Tongue (tissue), 2 donors: ENCODE data around the gene ARHGAP9. TPM values are rescaled to one million over a fixed set of nuclear protein-coding genes. Genes with fewer than 3 reads are reported as not detected.

Experiments used
- DNase-seq: peaks from one replicate; pipeline ENCODE4 v3.0.0-alpha.2; 2015
- total RNA-seq: library from RNA; depleted of rRNA; stranded (reverse); fragments of >200 nt; gene quantifications from one replicate; pipeline ENCODE4 v1.2.3, GENCODE V29; 2014

The ARHGAP9 gene
- total RNA-seq, 1 donor from 2014 or later = 2.5 TPM

DNA sequence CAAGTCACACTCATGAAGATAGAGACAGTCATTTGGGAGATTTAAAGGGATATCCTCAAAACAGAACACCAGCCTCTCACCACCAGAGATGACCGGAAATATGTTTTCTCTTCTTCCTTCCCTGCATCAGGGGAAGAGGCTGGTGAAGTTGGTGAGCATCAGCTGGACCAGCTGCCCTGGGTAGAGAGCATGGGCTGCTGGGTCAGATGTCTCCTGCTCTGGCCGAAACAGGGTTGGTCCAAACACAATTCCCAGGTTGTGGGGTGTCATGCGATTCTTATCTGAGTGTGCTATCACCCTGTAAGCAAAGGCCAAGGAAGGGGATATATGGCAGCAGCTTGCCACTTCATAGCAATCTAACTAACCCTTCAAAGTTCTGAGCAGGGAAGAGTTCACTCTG is 7.3 kb downstream of the ARHGAP9 start:
- DNase-seq = no peak

DNA sequence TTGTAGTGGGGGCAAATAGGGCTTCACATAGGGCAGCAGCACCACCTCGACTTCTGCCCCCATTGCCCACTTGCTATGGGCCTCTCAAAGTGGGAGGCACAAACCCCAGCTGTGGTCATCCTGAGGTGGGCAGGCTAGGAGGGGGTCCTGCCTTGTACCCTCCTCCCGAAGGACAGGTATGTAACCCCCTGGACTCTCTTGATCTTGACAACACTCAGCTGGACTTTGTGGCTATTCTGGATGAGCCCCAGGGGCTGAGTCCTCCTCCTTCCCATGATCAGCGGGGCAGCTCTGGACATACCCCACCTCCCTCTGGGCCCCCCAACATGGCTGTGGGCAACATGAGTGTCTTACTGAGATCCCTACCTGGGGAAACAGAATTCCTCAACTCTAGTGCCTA is 8.0 kb downstream of the ARHGAP9 start:
- DNase-seq = no peak

DNA sequence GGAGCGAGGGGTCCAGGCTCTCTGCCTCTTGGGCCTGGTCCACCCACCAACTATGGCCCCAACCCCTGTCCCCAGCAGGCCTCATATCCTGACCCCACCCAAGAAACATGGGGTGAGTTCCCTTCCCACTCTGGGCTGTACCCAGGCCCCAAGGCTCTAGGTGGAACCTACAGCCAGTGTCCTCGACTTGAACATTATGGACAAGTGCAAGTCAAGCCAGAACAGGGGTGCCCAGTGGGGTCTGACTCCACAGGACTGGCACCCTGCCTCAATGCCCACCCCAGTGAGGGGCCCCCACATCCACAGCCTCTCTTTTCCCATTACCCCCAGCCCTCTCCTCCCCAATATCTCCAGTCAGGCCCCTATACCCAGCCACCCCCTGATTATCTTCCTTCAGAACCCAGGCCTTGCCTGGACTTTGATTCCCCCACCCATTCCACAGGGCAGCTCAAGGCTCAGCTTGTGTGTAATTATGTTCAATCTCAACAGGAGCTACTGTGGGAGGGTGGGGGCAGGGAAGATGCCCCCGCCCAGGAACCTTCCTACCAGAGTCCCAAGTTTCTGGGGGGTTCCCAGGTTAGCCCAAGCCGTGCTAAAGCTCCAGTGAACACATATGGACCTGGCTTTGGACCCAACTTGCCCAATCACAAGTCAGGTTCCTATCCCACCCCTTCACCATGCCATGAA is 8.6 kb downstream of the ARHGAP9 start:
- no peak for DNase-seq

DNA sequence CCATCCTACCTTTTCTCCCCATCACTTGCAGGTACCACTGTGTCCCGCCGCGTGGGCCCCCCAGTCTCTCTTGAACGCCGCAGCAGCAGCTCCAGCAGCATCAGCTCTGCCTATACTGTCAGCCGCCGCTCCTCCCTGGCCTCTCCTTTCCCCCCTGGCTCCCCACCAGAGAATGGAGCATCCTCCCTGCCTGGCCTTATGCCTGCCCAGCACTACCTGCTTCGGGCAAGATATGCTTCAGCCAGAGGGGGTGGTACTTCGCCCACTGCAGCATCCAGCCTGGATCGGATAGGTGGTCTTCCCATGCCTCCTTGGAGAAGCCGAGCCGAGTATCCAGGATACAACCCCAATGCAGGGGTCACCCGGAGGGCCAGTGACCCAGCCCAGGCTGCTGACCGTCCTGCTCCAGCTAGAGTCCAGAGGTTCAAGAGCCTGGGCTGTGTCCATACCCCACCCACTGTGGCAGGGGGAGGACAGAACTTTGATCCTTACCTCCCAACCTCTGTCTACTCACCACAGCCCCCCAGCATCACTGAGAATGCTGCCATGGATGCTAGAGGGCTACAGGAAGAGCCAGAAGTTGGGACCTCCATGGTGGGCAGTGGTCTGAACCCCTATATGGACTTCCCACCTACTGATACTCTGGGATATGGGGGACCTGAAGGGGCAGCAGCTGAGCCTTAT is 9.2 kb downstream of the ARHGAP9 start:
- no peak for DNase-seq

DNA sequence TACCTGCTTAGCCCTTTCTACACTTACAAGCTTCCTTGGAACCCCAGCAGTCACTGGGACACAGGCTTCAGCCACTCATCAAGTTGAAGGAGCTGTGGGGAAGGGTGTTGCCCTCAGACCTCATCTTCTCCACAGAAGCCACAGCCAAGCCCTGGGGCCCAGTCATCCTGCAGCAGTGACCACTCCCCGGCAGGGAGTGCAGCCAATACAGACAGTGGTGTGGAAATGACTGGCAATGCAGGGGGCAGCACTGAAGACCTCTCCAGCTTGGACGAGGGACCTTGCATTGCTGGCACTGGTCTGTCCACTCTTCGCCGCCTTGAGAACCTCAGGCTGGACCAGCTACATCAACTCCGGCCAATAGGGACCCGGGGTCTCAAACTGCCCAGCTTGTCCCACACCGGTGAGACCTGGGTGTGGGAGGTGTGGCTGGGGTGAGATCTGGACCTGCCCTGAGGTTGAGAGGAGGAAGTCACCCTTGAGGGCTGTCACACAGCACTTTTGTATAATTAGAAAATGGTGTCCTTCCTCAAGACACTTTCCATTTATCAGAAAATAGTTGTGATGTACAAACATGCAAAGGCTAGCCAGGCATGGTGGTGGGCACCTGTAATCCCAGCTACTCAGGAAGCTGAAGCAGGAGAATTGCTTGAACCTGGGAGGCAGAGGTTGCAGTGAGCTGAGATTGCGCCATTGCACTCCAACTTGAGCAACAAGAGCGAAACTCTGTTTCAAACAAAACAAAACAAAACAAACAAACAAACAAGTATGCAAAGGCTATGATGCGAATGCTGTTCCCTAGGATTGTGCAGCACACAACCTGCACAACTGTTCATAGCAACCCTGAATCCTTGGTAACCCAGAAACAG is 10.1 kb downstream of the ARHGAP9 start:
- no peak for DNase-seq

DNA sequence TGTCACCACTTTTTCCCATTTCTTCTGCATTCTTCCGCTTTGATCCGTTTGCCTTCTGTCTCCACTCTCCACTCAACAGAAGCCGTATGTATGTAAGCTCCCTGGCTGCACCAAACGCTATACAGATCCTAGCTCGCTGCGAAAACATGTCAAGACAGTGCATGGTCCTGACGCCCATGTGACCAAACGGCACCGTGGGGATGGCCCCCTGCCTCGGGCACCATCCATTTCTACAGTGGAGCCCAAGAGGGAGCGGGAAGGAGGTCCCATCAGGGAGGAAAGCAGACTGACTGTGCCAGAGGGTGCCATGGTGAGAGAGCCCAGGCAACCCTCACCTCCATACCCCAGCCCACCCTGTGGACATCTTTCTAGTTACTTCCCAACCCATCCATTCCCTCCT is 11.8 kb downstream of the ARHGAP9 start:
- DNase-seq = no peak

DNA sequence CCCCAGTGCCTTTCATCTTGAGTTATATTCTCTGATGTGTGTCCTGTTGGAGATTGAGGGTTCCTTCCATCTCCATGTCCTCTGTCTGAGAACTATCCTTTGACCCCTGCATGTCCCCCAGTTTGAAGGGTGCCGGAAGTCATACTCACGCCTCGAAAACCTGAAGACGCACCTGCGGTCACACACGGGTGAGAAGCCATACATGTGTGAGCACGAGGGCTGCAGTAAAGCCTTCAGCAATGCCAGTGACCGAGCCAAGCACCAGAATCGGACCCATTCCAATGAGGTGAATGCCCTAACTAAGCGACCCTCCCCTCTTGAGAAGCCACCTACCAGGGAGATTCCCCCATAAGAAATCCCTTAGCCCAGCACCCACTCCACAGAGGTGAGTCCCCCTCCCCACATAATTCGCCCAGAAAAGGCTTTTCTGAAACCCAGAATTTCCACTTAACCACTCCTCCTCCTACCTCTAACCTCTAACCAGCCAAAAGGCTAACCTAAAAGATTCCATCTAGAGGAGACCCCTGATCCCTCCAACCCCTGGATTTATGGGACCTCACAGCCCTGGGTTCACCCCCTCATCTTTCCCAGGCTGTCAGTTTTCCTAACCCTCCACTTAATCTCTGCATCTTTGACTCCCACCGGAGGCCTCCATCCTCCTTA is 12.3 kb downstream of the ARHGAP9 start:
- no peak for DNase-seq

DNA sequence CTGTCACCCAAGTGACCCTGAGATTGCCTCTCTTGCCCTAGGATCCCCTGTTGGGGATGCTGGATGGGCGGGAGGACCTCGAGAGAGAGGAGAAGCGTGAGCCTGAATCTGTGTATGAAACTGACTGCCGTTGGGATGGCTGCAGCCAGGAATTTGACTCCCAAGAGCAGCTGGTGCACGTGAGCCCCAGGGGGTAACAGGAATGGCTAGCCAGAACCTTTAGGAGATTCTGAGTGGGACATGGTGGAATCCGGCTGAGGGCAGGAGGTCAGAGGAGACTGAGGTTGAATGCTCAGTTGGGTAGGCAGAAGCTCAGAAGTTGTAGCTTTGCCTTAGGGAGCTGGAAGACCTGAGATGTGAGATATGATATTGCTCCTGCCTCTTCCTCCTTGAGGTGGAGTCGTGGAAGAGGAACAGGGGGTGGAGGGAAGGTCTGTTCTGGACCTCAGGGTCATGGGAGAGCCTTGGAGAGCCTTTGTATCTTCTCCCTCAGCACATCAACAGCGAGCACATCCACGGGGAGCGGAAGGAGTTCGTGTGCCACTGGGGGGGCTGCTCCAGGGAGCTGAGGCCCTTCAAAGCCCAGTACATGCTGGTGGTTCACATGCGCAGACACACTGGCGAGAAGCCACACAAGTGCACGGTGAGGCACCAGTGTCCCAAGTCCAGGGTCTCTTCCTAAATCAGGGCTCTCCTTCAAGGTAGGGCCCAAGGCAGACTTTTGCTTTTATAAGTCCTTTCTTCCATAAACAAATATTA is 13.7 kb downstream of the ARHGAP9 start:
- no peak for DNase-seq

DNA sequence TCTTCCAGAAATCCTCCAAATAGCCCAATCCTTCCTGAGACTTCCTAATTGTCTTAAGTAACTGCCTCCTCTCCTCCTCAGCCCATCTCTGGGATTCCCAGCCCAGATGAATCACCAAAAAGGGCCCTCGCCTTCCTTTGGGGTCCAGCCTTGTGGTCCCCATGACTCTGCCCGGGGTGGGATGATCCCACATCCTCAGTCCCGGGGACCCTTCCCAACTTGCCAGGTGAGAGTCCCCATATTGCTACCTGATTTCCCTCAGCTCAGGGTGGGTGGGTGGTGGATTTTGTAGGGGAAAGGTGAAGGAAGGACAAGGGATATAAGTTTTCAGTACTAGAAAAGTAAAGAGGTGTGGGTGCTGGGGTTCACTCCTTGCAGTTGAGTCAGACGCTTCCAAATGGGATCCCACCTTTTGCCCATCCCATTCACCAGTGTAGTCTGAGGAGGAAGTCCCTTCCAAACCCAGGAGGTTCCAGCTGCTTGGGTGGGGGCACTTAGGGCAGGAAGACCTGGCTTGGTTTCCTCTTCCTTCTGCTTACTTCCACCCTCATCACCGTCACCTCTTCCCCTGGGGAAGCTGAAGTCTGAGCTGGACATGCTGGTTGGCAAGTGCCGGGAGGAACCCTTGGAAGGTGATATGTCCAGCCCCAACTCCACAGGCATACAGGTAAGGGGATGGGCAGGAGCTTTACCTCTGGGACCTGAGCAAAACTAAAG is 14.5 kb downstream of the ARHGAP9 start:
- DNase-seq = no peak

DNA sequence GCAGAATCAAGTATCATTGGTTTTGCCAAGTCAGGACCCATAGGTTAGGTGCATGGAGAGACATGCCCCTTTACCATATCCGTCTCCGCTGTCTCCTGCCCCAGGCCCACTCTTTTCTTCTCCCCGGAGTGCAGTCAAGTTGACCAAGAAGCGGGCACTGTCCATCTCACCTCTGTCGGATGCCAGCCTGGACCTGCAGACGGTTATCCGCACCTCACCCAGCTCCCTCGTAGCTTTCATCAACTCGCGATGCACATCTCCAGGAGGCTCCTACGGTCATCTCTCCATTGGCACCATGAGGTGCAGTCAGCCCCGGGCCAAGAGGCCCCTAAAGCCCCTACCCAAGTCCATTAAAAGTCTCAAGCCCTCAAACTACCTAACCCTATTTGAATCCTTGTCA is 15.1 kb downstream of the ARHGAP9 start:
- no peak for DNase-seq

DNA sequence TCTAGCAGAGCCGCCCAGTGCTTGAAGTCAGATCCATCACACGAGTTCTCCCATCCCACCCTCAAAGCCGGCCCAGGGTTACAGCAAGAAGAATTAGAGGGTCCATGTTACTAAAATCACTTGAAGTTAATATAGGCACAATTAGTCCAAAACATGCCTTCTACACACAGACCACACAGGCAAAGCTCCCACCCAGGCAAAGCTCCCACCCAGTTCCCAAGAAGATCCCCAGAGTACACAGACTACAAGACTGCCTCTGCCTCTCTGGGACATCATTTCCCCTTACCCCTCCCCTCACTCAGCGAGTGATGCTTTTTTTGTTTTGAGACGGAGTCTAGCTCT is 16.8 kb downstream of the ARHGAP9 start:
- no peak for DNase-seq

DNA sequence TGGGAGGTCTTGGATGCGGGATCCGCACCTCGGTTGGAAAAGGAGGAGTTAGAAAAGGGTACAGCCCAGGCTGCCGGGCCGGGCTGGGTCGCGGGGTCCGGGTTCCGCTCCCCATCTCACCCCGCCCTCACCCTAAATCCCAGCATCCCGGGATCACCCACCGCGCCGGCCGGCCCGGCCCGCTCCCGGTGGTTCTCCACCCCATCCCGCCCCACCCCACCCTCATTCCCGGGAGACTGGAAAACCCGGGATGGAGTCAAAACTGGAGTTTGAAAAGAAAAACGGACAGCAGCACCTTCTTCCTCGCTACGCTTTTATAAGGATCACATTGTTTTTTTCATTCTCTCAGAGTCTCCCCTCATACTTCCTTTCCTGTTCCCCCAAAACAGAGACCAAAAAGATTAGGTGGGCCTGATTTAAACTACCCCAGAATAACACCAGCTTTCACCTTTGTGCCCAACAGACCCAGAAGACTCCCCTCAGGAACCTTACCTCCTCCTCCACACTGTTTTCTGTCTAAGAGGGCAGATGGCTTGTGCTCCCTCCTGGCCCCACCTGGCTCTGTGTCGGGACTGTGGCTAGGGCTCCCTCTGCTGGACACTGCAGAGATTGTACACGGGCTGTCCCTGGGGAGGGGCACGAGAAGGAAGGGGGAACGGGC is 17.3 kb downstream of the ARHGAP9 start:
- peak; percentile 95 for DNase-seq

DNA sequence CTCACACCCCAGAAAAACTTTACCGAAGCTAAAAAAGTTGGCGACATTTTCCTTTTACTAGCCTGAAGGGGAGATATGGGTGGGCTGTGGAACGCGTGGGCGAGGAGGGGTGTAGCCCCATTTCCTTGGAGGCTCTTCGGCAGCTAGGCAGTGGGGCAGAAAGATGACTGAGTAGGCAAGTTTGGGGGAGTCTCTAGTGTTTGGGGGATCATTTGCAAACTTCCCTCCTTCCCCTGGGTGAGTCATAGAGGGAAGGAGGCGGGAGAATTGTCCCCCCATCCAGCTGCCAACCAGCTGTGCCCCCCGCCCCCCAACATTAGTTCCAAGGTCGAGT is 17.8 kb downstream of the ARHGAP9 start:
- DNase-seq = no peak

DNA sequence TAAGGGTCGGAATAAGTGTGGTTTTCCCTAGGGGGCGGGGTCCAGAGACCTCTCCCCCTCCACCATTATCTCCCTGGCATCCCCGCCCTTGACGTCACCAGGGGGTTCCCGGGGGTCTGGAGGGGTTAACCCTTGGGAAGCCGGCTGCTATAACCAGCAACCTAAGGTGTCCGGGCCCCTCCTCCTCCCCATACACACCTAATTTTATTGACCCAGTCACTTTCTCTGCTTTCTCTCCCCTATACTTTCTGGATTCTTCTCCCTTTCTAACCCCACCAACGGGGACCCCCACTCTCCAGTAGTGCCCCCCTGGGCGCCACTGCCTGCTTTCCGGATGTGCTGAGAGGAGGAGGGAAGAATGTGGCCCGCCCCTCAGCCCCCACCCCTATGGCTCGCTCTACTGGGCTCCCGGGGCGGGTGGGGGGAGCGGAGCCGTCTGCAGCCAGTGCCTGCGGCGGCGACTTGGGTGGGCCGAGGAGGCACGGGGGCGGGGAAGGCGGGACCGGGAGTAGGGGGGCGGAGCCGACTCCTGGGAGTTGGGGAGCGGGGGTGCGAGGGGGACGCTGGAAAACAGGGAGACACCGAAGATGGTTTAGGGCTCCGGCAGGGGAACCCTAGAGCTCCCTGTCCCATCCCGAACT is 18.3 kb downstream of the ARHGAP9 start:
- peak; percentile 90 for DNase-seq

DNA sequence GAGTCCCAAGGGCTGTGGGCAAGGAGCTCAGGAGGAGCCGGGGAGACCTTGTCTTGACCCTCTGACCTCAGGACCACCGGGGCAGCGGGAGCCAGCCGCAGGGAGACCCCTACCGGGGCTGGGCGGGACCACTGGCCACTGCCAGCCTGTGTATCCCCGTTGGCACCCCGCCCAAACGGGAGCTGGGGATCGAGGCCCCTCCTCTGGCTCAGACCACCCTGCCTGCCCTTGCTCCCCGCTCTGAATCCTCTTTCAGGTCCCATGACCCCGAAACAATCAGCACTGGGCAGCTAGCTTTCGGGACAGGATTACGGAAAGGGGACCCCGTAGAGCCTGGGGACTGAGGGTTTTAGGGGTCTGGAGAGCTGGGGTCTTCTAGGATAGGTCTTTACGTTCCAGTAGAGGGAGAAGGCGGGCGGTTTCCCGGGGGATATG is 18.8 kb downstream of the ARHGAP9 start:
- DNase-seq = peak; percentile 60

DNA sequence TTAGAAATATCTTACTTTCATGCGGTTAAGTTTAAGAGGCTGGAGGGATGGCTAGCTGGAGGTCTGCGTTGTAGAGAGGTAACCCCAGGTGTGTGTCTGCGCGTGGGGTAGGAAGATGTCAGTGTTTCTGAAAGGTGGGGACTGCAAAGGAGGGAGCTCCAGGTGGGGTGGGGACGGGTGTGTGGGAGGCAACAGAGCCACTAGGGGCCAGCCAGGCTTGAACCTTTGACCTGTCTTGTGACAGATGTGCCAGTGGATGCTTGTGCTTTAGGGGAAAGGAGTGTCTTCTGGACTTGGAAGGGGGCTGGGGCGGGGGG is 19.2 kb downstream of the ARHGAP9 start:
- no peak for DNase-seq

DNA sequence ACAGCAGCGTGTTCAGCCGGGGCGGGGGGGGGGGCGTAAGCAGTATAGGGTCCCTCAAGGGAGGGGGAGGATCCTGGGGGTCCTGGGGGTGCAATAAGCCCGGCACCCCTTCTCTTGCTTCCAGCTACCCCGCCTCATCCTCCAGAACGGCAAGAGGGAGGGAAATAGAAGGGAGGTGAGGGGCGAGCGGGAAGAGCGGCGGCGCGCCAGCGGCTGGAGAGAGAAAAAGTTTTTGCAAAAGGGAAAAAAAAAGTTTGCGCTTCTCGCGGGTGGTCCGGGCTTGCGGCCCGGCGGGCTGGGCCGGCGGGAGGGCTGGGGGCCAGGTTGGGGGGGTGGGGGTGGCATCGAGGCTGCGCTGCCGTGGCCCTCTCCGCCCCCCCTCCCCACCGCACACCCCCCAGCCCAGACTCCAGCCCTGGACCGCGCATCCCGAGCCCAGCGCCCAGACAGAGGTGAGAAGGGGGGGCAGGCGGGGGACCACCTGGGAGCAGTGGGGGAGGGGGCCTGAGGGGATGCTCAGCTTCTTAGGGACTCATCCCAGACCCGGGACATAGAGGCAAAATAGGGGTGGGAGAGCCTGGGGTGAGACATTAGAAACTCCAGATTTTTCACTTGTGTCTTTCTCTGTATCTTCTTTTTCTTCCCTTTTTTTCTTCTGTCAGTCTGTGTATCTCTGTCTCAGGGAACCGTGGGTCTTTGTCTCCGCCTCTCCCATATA is 19.8 kb downstream of the ARHGAP9 start, which contains the start of gene GLI1:
TSS of gene GLI1 (plus strand) at position 36 of the 718 bp plus-strand sequence. CDS start 3,907 bp downstream, outside the sequence.
- DNase-seq = peak; percentile 56

DNA sequence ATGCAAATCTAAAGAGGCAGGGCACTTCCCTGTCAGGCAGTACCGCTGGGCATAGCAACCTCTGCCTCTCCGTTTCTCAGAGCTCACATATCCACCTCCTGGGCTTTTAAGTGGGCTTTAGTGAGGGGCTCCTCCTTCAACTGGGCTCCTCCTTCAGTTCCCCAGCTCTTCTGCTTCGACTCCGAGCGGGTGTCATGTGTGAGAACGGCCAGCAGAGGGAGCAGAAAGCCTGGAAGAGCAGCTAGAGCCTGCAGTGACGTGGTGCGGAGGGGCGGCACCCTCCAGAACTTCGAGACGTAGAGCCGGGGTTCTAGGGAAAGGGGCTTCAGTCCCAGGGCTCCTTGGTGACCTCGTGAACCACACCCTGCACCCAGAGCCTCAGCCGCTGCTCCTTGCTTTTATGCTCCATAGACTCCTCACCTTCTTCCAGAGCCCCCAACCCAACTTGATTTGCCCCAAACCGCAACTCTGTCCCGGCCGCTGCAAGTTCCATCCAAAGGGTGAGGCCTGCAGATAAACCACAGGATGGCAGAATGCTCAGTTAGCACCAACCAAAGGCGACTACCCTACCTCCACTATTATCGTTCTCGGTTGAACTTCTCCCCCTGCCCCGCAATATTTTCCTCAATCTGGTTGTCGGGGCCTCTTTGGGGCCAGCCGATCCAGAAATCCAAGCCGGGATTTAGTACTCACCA is 20.5 kb downstream of the ARHGAP9 start:
- DNase-seq = peak; percentile 99

DNA sequence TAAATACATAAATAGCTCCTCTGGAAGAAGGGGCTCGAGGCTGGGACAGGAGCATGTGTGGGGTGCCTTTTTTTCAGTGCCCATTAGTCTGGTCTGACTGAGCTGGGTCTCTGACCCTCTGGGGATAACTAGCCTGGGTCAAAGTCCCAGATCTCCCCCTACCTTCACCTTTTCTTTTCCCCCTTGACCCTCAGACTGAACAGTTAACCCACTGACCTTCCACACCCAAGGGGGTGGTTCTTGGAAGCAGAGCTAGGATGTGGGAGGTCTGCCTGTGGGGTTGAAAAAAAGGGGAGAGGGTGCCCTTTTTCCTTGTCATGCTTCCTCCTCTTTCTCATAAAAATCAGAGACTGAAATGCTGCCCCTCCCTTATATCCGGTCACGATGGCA is 21.0 kb downstream of the ARHGAP9 start:
- no peak for DNase-seq
